Loucy (cell line): Measurements from ENCODE around the gene NUDT2.

Experiments
- H2AFZ ChIP-seq: fragments of 200-600 bp; sonication (generic); 2 replicates; pipeline ENCODE4 v1.6.0; 2016; ENCODE audit warnings: antibody characterized with exemption, mild to moderate bottlenecking, low read length, moderate library complexity
- H3F3A ChIP-seq: fragments of 200-600 bp; 2 replicates; pipeline ENCODE4 v1.6.0; 2016; ENCODE audit warnings: antibody characterized with exemption, low read depth, mild to moderate bottlenecking
- H3K27me3 ChIP-seq: fragments of 200-600 bp; sonication (generic); 2 replicates; pipeline ENCODE4 v1.6.1; 2014; ENCODE audit warnings: low read length, mild to moderate bottlenecking; ENCODE audit not compliant: insufficient read depth, poor library complexity, severe bottlenecking
- H3K36me3 ChIP-seq: fragments of 200-600 bp; sonication (generic); 2 replicates; pipeline ENCODE4 v1.6.1; 2016; ENCODE audit warnings: low read length; ENCODE audit not compliant: insufficient read depth
- H3K4me1 ChIP-seq: fragments of 200-600 bp; sonication (generic); 2 replicates; pipeline ENCODE4 v1.5.1; 2014; ENCODE audit warnings: low read length, mild to moderate bottlenecking; ENCODE audit not compliant: insufficient read depth, poor library complexity, severe bottlenecking
- H3K4me2 ChIP-seq: fragments of 200-600 bp; sonication (generic); 2 replicates; pipeline ENCODE4 v1.6.0; 2014; ENCODE audit warnings: antibody characterized with exemption, low read length, low read depth, mild to moderate bottlenecking; ENCODE audit not compliant: poor library complexity, severe bottlenecking
- H3K4me3 ChIP-seq: fragments of 200-600 bp; sonication (generic); 2 replicates; pipeline ENCODE4 v1.5.1; 2014; ENCODE audit warnings: low read length, mild to moderate bottlenecking, mixed read lengths; ENCODE audit not compliant: poor library complexity, severe bottlenecking
- H3K79me2 ChIP-seq: fragments of 200-600 bp; sonication (generic); 2 replicates; pipeline ENCODE4 v1.6.1; 2014; ENCODE audit warnings: low read length; ENCODE audit not compliant: insufficient read depth
- H3K9ac ChIP-seq: fragments of 200-600 bp; sonication (generic); 2 replicates; pipeline ENCODE4 v1.6.0; 2014; ENCODE audit warnings: mild to moderate bottlenecking, low read depth, low read length, moderate library complexity; ENCODE audit not compliant: poor library complexity, severe bottlenecking
- H3K9me2 ChIP-seq: fragments of 200-600 bp; sonication (generic); replicated peaks from 2 replicates; pipeline ENCODE4 v1.6.1; 2016; ENCODE audit warnings: low read depth, low read length, mixed read lengths
- H3K9me3 ChIP-seq: fragments of 200-600 bp; sonication (generic); 2 replicates; pipeline ENCODE4 v1.6.1; 2014; ENCODE audit warnings: mild to moderate bottlenecking, antibody characterized with exemption, low read length, low read depth; ENCODE audit not compliant: insufficient read depth
- H4K20me1 ChIP-seq: fragments of 200-600 bp; sonication (generic); 2 replicates; pipeline ENCODE4 v1.6.0; 2014; ENCODE audit warnings: antibody characterized with exemption, low read length, mild to moderate bottlenecking; ENCODE audit not compliant: insufficient read depth, poor library complexity, severe bottlenecking
- CTCF ChIP-seq: fragments of 200-600 bp; sonication (generic); conservative IDR thresholded peaks from 2 replicates; pipeline ENCODE4 v1.5.1; 2014; ENCODE audit warnings: mild to moderate bottlenecking, antibody characterized with exemption, low read length
- EZH2phosphoT487 ChIP-seq: fragments of 200-600 bp; IDR thresholded peaks from 2 replicates; pipeline ENCODE4 v1.6.1; 2018; ENCODE audit warnings: antibody characterized with exemption, mild to moderate bottlenecking, moderate library complexity, borderline replicate concordance

The NUDT2 gene

GRCh38 chr9:34332076-34332964, 3.0 kb downstream of the NUDT2 start:
- no peaks in the 10 kb centered on the region for H4K20me1 ChIP-seq
- no peaks in the 10 kb centered on the region for H3F3A ChIP-seq
- no peak overlapping the region for H2AFZ ChIP-seq
- H3K9me2 ChIP-seq = no peaks in the 10 kb centered on the region
- TF ChIP-seq EZH2phosphoT487 (no peak), CTCF (peak; percentile 70)
- H3K9ac ChIP-seq = peak overlapping the region; percentile 24
- H3K36me3 ChIP-seq = no peaks in the 10 kb centered on the region
- H3K27me3 ChIP-seq = no peaks in the 10 kb centered on the region
- no peak overlapping the region for H3K4me3 ChIP-seq
- H3K9me3 ChIP-seq = no peaks in the 10 kb centered on the region
- H3K4me2 ChIP-seq = peak overlapping the region; percentile 31
- peaks cover 15% of the 10 kb centered on the region for H3K4me1 ChIP-seq
- peaks cover 39% of the 10 kb centered on the region for H3K79me2 ChIP-seq

GRCh38 chr9:34333836-34334235, 4.5 kb downstream of the NUDT2 start:
- no peak overlapping the region for H3K4me2 ChIP-seq
- peaks cover 2% of the 10 kb centered on the region; the same call in 1 of the 2 replicates for H3K36me3 ChIP-seq
- H2AFZ ChIP-seq = no peak overlapping the region
- no peak for TF ChIP-seq EZH2phosphoT487
- no peak for TF ChIP-seq CTCF
- peaks cover 13% of the 10 kb centered on the region for H3K4me1 ChIP-seq
- no peaks in the 10 kb centered on the region for H3K9me2 ChIP-seq
- no peaks in the 10 kb centered on the region for H4K20me1 ChIP-seq
- peaks cover 27% of the 10 kb centered on the region for H3K79me2 ChIP-seq
- H3K4me3 ChIP-seq = no peak overlapping the region
- no peak overlapping the region for H3K9ac ChIP-seq
- H3K9me3 ChIP-seq = no peaks in the 10 kb centered on the region
- no peaks in the 10 kb centered on the region for H3K27me3 ChIP-seq
- H3F3A ChIP-seq = no peaks in the 10 kb centered on the region

GRCh38 chr9:34334337-34334824, 5.0 kb downstream of the NUDT2 start:
- Histone ChIP-seq H3K9me2 (no peaks in the 10 kb centered on the region), H3K79me2 (peaks cover 27% of the 10 kb centered on the region), H3K4me1 (peaks cover 13% of the 10 kb centered on the region), H3K36me3 (peaks cover 7% of the 10 kb centered on the region; the same call in 1 of the 2 replicates), H4K20me1 (no peaks in the 10 kb centered on the region), H3K4me3 (no peak overlapping the region), H3K4me2 (no peak overlapping the region), H3K9me3 (no peaks in the 10 kb centered on the region), H3K9ac (no peak overlapping the region), H3K27me3 (no peaks in the 10 kb centered on the region), H2AFZ (no peak overlapping the region), H3F3A (no peaks in the 10 kb centered on the region)
- TF ChIP-seq EZH2phosphoT487 (no peak), CTCF (no peak)
